CD4-positive, alpha-beta T cell (primary cell): Measurements from ENCODE around the gene KIF17. TPM values are rescaled to one million over a fixed set of nuclear protein-coding genes. Genes with fewer than 3 reads are reported as not detected.

ENCODE experiments used
- ATAC-seq: fragments of 200-7000 bp; cut with Tn5 transposase; one replicate; pipeline ENCODE4 v1.10.0; 2022; ENCODE audit warnings: mild to moderate bottlenecking; ENCODE audit not compliant: poor library complexity
- CTCF ChIA-PET: fragments of 350-600 bp; sonication (Branson Sonifier 250); formaldehyde crosslinking; loops from one replicate; lab custom pipeline; 2021; ENCODE audit warnings: antibody characterized with exemption, inconsistent platforms; lab: Charles Lee
- POLR2A ChIA-PET: fragments of 350-600 bp; sonication (Branson Sonifier 250); formaldehyde crosslinking; loops from one replicate; lab custom pipeline; 2021; ENCODE audit warnings: antibody characterized with exemption, inconsistent platforms; lab: Charles Lee
- DNase-seq, 14 experiments: peaks; one replicate each; pipeline ENCODE4 v3.0.0-alpha.2; 2013 to 2020; ENCODE audit warnings: mixed read lengths in 2 of 14
- H3K27ac ChIP-seq, 2 donors: one replicate each; pipeline versions ENCODE4 v1.5.1 to v1.7.0; 2013; ENCODE audit warnings: low read length in 2 of 2, low read depth in 1 of 2, mild to moderate bottlenecking in 1 of 2
- H3K27me3 ChIP-seq, 2 experiments: 1 replicate in 1 of 2; 2 replicates in 1 of 2; pipeline versions ENCODE4 v1.6.1 to v1.7.0; 2013; ENCODE audit warnings: low read length in 2 of 2, control low read depth in 1 of 2, mild to moderate bottlenecking in 1 of 2, moderate library complexity in 1 of 2; ENCODE audit not compliant: insufficient read depth in 2 of 2, control insufficient read depth in 1 of 2
- H3K36me3 ChIP-seq: one replicate; pipeline ENCODE4 v1.6.1; 2013; ENCODE audit warnings: low read length, control low read depth; ENCODE audit not compliant: insufficient read depth
- H3K4me1 ChIP-seq: one replicate; pipeline ENCODE4 v1.6.1; 2013; ENCODE audit warnings: low read length, control low read depth; ENCODE audit not compliant: insufficient read depth
- H3K4me3 ChIP-seq: one replicate; pipeline ENCODE4 v1.5.1; 2013; ENCODE audit warnings: mild to moderate bottlenecking, low read length, moderate library complexity
- H3K9me3 ChIP-seq, 2 experiments: 1 replicate in 1 of 2; 2 replicates in 1 of 2; pipeline versions ENCODE4 v1.6.1 to v1.7.0; 2013; ENCODE audit warnings: low read length in 2 of 2, mild to moderate bottlenecking in 2 of 2, control low read depth in 1 of 2, moderate library complexity in 1 of 2; ENCODE audit not compliant: control insufficient read depth in 1 of 2, insufficient read depth in 1 of 2
- H3K27ac Mint-ChIP-seq: one replicate; pipeline ENCODE4 v1.8.0; 2020; ENCODE audit warnings: mixed read lengths
- H3K27me3 Mint-ChIP-seq: one replicate; pipeline ENCODE4 v1.8.0; 2021; ENCODE audit warnings: mixed read lengths
- H3K36me3 Mint-ChIP-seq: one replicate; pipeline ENCODE4 v1.8.0; 2021; ENCODE audit warnings: low read depth, mixed read lengths
- H3K4me1 Mint-ChIP-seq: one replicate; pipeline ENCODE4 v1.8.0; 2021; ENCODE audit warnings: low read depth, mixed read lengths
- H3K4me3 Mint-ChIP-seq: one replicate; pipeline ENCODE4 v1.8.0; 2020; ENCODE audit warnings: mild to moderate bottlenecking, mixed read lengths
- H3K9me3 Mint-ChIP-seq: one replicate; pipeline ENCODE4 v1.8.0; 2020; ENCODE audit warnings: mixed read lengths
- CTCF ChIP-seq: fragments of 200-600 bp; IDR thresholded peaks from one replicate; pipeline ENCODE4 v1.8.0; 2022; ENCODE audit warnings: antibody characterized with exemption, mild to moderate bottlenecking
- intact Hi-C, 2 experiments: fragments of 100-400 bp; cut with DNase I in 1 of 2; cut with micrococcal nuclease in 1 of 2; formaldehyde crosslinking; loops; one replicate each; pipeline versions ENCODE4 v1.15.1 to v1.9.0; 2023 to 2025; cut with DNase I, micrococcal nuclease
- total RNA-seq, 174 experiments: library from RNA in 2 of 174; stranded (reverse) in 2 of 174; gene quantifications; one replicate each; pipeline ENCODE4 v1.2.3 and lab custom pipeline; 2021 to 2026

KIF17 gene
- total RNA-seq, 2 experiments from 2014 or later: not detected

GRCh38 chr1:20742671-20743070, 24.9 kb upstream of the KIF17 start:
- DNase-seq: no peak
- Histone ChIP-seq H3K9me3 (no peaks in the 10 kb centered on the region), H3K27ac (no peak overlapping the region), H3K4me3 (no peak overlapping the region), H3K27me3 (no peaks in the 10 kb centered on the region), H3K4me1 (no peaks in the 10 kb centered on the region), H3K36me3 (peaks cover 71% of the 10 kb centered on the region)
- intact Hi-C loops: loop anchor here in 1 of 2 experiments (5.0 kb wide), 1 partner anchor 35 kb away; no protein-coding TSS in a partner anchor
- ChIA-PET CTCF (interaction anchor here (2.7 kb wide), 1 partner anchor 46 kb away, joined by 7 read pairs; no protein-coding TSS in a partner anchor), POLR2A (interaction anchor here (0.6 to 0.9 kb wide), 2 partner anchors 10 to 25 kb away, joined by 3 read pairs; partner anchors contain the start of gene KIF17)
- H3K4me1 Mint-ChIP-seq: no peaks in the 10 kb centered on the region
- H3K27me3 Mint-ChIP-seq: no peaks in the 10 kb centered on the region
- TF ChIP-seq CTCF: no peak
- no peaks in the 10 kb centered on the region for H3K9me3 Mint-ChIP-seq
- no peak overlapping the region for H3K27ac Mint-ChIP-seq
- H3K4me3 Mint-ChIP-seq: no peak overlapping the region
- no peak for ATAC-seq
- peaks cover 89% of the 10 kb centered on the region for H3K36me3 Mint-ChIP-seq

DNA sequence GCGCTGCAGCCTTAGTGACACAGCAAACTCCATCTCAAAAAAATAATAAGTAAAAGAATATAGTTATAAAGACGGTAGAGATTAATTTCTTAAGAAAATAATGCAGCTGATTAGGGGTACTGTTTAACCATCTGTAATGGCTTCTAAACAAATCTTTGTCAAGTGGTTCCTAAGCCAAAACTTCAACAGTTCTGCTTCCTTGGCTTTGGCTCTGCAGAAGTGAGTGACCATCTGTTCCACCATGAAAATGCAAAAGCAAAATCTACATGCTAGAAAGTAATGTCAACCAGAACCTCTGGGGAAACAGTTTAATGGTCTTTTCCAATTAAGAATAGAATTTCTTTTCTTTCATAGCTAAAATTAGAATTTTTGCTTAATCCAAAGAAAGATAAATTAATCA, 23.0 kb upstream of the KIF17 start:
- Histone ChIP-seq H3K27me3 (no peaks in the 10 kb centered on the region), H3K4me1 (no peaks in the 10 kb centered on the region), H3K36me3 (peaks cover 52% of the 10 kb centered on the region), H3K9me3 (no peaks in the 10 kb centered on the region), H3K27ac (no peak overlapping the region), H3K4me3 (no peak overlapping the region)
- no peak for TF ChIP-seq CTCF
- intact Hi-C loops: loop anchor here in 1 of 2 experiments (5.0 kb wide), 1 partner anchor 37 kb away; no protein-coding TSS in a partner anchor
- no peak overlapping the region for H3K27ac Mint-ChIP-seq
- peaks cover 77% of the 10 kb centered on the region for H3K36me3 Mint-ChIP-seq
- ChIA-PET POLR2A (no interaction called here), CTCF (interaction anchor here (1.2 kb wide), 1 partner anchor 44 kb away, joined by 3 read pairs; no protein-coding TSS in a partner anchor)
- no peak for ATAC-seq
- no peak for DNase-seq
- H3K9me3 Mint-ChIP-seq: no peaks in the 10 kb centered on the region
- no peaks in the 10 kb centered on the region for H3K27me3 Mint-ChIP-seq
- H3K4me3 Mint-ChIP-seq: no peak overlapping the region
- no peaks in the 10 kb centered on the region for H3K4me1 Mint-ChIP-seq

DNA sequence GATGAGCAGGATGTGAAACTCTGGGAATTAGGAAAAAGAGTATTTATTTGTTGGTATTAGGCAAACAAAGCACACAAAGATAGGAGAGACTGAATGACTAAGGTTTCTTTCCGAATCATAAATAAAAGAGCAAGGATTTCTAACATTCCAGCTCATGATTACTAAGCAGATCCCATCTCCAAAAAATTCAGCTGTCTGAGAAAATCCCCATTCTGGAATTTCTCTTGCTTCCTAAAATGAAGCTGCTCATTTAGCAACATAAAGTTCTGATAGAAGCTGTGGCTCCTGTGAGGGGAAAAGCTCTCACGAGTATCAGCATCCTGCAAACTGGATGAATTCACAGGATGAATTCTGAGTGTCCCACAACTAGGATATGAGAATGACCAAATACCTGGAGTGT, 21.4 kb upstream of the KIF17 start:
- no peaks in the 10 kb centered on the region for H3K9me3 ChIP-seq
- no peak overlapping the region for H3K27ac ChIP-seq
- Mint-ChIP-seq H3K4me3 (no peak overlapping the region), H3K27ac (no peak overlapping the region), H3K36me3 (peaks cover 61% of the 10 kb centered on the region), H3K9me3 (no peaks in the 10 kb centered on the region), H3K27me3 (no peaks in the 10 kb centered on the region), H3K4me1 (no peaks in the 10 kb centered on the region)
- ATAC-seq (no peak), DNase-seq (no peak)
- intact Hi-C loops: no loop called here
- no peak overlapping the region for H3K4me3 ChIP-seq
- ChIA-PET CTCF (no interaction called here), POLR2A (no interaction called here)
- H3K27me3 ChIP-seq: no peaks in the 10 kb centered on the region
- H3K4me1 ChIP-seq: no peaks in the 10 kb centered on the region
- no peak for TF ChIP-seq CTCF
- peaks cover 37% of the 10 kb centered on the region for H3K36me3 ChIP-seq
